ENCODE measurements around the gene KRTAP19-2.

DNA sequence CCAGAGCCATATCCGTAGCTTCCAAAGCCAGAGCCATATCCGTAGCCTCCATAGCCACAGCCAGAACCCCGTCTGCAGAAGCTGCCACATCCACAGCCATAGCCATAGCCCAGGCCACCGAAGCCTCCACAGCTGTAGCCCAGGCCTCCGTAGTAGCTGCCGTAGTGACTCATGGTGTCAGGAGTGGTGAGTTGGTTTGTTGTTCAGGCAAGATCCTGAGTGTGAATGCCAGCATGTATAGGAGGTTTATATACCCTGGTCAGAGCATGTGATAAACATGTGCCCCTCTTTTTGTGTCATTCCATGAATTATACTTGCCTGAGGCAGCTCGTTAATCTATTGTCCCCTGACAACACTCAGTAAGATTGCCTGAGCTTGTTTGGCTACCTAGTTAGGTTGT, 7.1 kb downstream of the KRTAP19-2 start, which contains the start of gene KRTAP19-1:
- no peak for TF ChIP-seq POLR2AphosphoS5 (IDR thresholded peaks at IDR 0.05; ENCODE audit: low read depth, low read length)
- no peak for TF ChIP-seq CEBPB (IDR thresholded peaks at IDR 0.05; ENCODE audit: low read depth)
- TF ChIP-seq ZFX (IDR thresholded peaks at IDR 0.05), result no peak
- TF ChIP-seq, protein P1, sequence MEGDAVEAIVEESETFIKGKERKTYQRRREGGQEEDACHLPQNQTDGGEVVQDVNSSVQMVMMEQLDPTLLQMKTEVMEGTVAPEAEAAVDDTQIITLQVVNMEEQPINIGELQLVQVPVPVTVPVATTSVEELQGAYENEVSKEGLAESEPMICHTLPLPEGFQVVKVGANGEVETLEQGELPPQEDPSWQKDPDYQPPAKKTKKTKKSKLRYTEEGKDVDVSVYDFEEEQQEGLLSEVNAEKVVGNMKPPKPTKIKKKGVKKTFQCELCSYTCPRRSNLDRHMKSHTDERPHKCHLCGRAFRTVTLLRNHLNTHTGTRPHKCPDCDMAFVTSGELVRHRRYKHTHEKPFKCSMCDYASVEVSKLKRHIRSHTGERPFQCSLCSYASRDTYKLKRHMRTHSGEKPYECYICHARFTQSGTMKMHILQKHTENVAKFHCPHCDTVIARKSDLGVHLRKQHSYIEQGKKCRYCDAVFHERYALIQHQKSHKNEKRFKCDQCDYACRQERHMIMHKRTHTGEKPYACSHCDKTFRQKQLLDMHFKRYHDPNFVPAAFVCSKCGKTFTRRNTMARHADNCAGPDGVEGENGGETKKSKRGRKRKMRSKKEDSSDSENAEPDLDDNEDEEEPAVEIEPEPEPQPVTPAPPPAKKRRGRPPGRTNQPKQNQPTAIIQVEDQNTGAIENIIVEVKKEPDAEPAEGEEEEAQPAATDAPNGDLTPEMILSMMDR (IDR thresholded peaks at IDR 0.05 in 2 of 3, conservative IDR thresholded peaks at IDR 0.05 in 1 of 3; ENCODE audit: borderline replicate concordance in 1 of 3, insufficient read depth in 1 of 3, low read depth in 2 of 3, low read length in 2 of 3), result no peak
- no peak for TF ChIP-seq RAD21 (IDR thresholded peaks at IDR 0.05; ENCODE audit: low read depth)
- no peak for TF ChIP-seq EZH2 (IDR thresholded peaks at IDR 0.05)
